NCI-H748 treated with DMSO at 0.1 percent for 48 hours (cell line): Measurements from ENCODE around the gene CHIC1.
A peak's percentile ranks its signal among the peaks of the same experiment; 100 is the strongest.
"Not testable (repeated sequence)": the region's sequence is repeated elsewhere in the genome, so short reads cannot be mapped to it uniquely, and the experiment has no call there.

Experiments used
- DNase-seq: peaks from one replicate; lab custom pipeline; 2025; lab: John Stamatoyannopoulos, UW

The CHIC1 gene

GRCh38 chrX:73562984-73563737, at the start of gene CHIC1:
Gene CHIC1 (plus strand): TSS chrX:73563197. CDS start chrX:73563285, 88 bp downstream.
- DNase-seq: peak; percentile 30

- DNase-seq: not testable (repeated sequence)
These were observed 40.2 kb upstream of the CHIC1 start for GRCh38 chrX:73522823-73523222.

- no peak for DNase-seq
These were observed 38.1 kb upstream of the CHIC1 start for GRCh38 chrX:73524906-73525305.

GRCh38 chrX:73525928-73526690, 36.9 kb upstream of the CHIC1 start:
- DNase-seq: no peak

GRCh38 chrX:73531655-73532054, 31.3 kb upstream of the CHIC1 start:
- not testable (repeated sequence) for DNase-seq

GRCh38 chrX:73556159-73556558, 6.8 kb upstream of the CHIC1 start:
- no peak for DNase-seq

GRCh38 chrX:73561801-73562200, 1.2 kb upstream of the CHIC1 start:
- DNase-seq: no peak

GRCh38 chrX:73562458-73562857, 539 bp upstream of the CHIC1 start:
- DNase-seq: no peak

- peak; percentile 36 for DNase-seq
These were observed 706 bp downstream of the CHIC1 start for GRCh38 chrX:73563738-73564068.

GRCh38 chrX:73577361-73577760, 14.4 kb downstream of the CHIC1 start:
- peak; percentile 5 for DNase-seq

GRCh38 chrX:73581002-73581628, 18.1 kb downstream of the CHIC1 start:
- no peak for DNase-seq

GRCh38 chrX:73597758-73598157, 34.8 kb downstream of the CHIC1 start:
- not testable (repeated sequence) for DNase-seq

GRCh38 chrX:73615022-73615421, 52.0 kb downstream of the CHIC1 start:
- DNase-seq: no peak

GRCh38 chrX:73641669-73642068, 78.7 kb downstream of the CHIC1 start:
- not testable (repeated sequence) for DNase-seq

- DNase-seq: no peak
These were observed 84.2 kb downstream of the CHIC1 start for GRCh38 chrX:73647212-73647611.

GRCh38 chrX:73647632-73648322, 84.8 kb downstream of the CHIC1 start:
- no peak for DNase-seq

- not testable (repeated sequence) for DNase-seq
These were observed 98.3 kb downstream of the CHIC1 start for GRCh38 chrX:73661322-73661721.

- DNase-seq: no peak
These were observed 105.8 kb downstream of the CHIC1 start for GRCh38 chrX:73668779-73669178.

GRCh38 chrX:73681408-73681807, 118.4 kb downstream of the CHIC1 start:
- DNase-seq: no peak

GRCh38 chrX:73683236-73683859, 120.4 kb downstream of the CHIC1 start:
- DNase-seq: no peak

- DNase-seq: not testable (repeated sequence)
These were observed 144.0 kb downstream of the CHIC1 start for GRCh38 chrX:73707014-73707413.

GRCh38 chrX:73728602-73729001, 165.6 kb downstream of the CHIC1 start:
- DNase-seq: no peak
